ENCODE measurements around the gene CIRBP.

DNA sequence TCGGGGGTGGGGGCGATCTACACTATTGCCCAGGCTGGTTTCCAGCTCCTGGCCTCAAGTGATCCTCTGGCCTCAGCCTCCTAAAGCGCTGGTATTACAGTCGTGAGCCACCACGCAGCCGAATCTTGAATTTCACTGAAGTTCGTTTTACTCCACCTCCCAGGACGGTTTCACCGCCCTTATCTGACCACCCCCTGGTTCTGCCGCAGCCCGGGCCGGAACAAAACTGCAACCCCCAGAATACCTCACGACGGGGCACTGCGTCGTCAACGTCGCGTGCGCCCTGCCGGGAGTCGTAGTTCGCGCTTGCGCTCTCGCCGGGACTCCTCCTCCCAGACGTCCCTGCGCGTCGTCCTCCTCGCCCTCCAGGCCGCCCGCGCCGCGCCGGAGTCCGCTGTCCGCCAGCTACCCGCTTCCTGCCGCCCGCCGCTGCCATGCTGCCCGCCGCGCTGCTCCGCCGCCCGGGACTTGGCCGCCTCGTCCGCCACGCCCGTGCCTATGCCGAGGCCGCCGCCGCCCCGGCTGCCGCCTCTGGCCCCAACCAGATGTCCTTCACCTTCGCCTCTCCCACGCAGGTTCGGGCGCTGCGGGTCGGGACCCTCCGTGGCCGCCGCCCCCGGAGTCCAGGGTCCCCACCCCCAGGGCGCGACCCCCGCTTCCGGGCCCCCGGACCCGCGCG is 27.6 kb upstream of the CIRBP start, which contains the start of gene ATP5F1D:
- TF ChIP-seq, protein P1, sequence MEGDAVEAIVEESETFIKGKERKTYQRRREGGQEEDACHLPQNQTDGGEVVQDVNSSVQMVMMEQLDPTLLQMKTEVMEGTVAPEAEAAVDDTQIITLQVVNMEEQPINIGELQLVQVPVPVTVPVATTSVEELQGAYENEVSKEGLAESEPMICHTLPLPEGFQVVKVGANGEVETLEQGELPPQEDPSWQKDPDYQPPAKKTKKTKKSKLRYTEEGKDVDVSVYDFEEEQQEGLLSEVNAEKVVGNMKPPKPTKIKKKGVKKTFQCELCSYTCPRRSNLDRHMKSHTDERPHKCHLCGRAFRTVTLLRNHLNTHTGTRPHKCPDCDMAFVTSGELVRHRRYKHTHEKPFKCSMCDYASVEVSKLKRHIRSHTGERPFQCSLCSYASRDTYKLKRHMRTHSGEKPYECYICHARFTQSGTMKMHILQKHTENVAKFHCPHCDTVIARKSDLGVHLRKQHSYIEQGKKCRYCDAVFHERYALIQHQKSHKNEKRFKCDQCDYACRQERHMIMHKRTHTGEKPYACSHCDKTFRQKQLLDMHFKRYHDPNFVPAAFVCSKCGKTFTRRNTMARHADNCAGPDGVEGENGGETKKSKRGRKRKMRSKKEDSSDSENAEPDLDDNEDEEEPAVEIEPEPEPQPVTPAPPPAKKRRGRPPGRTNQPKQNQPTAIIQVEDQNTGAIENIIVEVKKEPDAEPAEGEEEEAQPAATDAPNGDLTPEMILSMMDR (conservative IDR thresholded peaks at IDR 0.05; ENCODE audit: low read length): no peak
- TF ChIP-seq EZH2phosphoT487 (IDR thresholded peaks at IDR 0.05; ENCODE audit: borderline replicate concordance, low read depth, low read length): no peak

Data from OCI-LY7 (cell line).